K562 (cell line): ENCODE data around the gene SRL. TPM values are rescaled to one million over a fixed set of nuclear protein-coding genes. Genes with fewer than 3 reads are reported as not detected.

Experiments
- ASH1L ChIP-seq: fragments of 450-650 bp; IDR thresholded peaks from 2 replicates; pipeline ENCODE4 v1.6.1; 2018; ENCODE audit warnings: borderline replicate concordance, mild to moderate bottlenecking, low read depth; ENCODE audit not compliant: partially characterized antibody
- BRD9 ChIP-seq: fragments of 450-650 bp; IDR thresholded peaks from 2 replicates; pipeline ENCODE4 v1.6.1; 2018; ENCODE audit warnings: low read depth; ENCODE audit not compliant: partially characterized antibody
- CHCHD3 ChIP-seq: fragments of 250-450 bp; sonication (Bioruptor Pico); IDR thresholded peaks from 2 replicates; pipeline ENCODE4 v2.1.2; 2022; ENCODE audit warnings: mild to moderate bottlenecking
- DPF2 ChIP-seq: fragments of 450-650 bp; IDR thresholded peaks from 2 replicates; pipeline ENCODE4 v1.6.1; 2016
- E2F6 ChIP-seq, 2 experiments: IDR thresholded peaks; 2 replicates each; pipeline ENCODE4 v1.6.1; 2011; ENCODE audit warnings: borderline replicate concordance in 1 of 2, control low read depth in 1 of 2, low read depth in 1 of 2, low read length in 1 of 2, mild to moderate bottlenecking in 1 of 2, mixed read lengths in 1 of 2, moderate library complexity in 1 of 2; ENCODE audit not compliant: insufficient read depth in 1 of 2, insufficient read length in 1 of 2, poor library complexity in 1 of 2, severe bottlenecking in 1 of 2; ENCODE audit errors: extremely low read depth in 1 of 2
- FOXJ2 ChIP-seq: fragments of 200-800 bp; sonication (Bioruptor generic); IDR thresholded peaks from 2 replicates; pipeline ENCODE4 v1.6.1; 2016; ENCODE audit warnings: missing genetic modification characterization, missing compliant biosample characterization
- HBP1 ChIP-seq: fragments of 450-650 bp; formaldehyde crosslinking; IDR thresholded peaks from 2 replicates; pipeline ENCODE4 v1.4.0; 2022; ENCODE audit warnings: missing genetic modification characterization
- HNRNPLL ChIP-seq: fragments of 200-400 bp; formaldehyde crosslinking; IDR thresholded peaks from 2 replicates; pipeline ENCODE4 v1.6.1; 2017; ENCODE audit warnings: low read length, low read depth, mild to moderate bottlenecking; ENCODE audit not compliant: poor library complexity, severe bottlenecking
- KDM5B ChIP-seq: fragments of 200-600 bp; sonication (generic); IDR thresholded peaks from 2 replicates; pipeline ENCODE4 v1.6.1; 2012; ENCODE audit warnings: low read depth, mild to moderate bottlenecking, moderate library complexity, low read length, control low read depth, inconsistent platforms; ENCODE audit not compliant: insufficient replicate concordance
- NFATC3 ChIP-seq: fragments of 450-650 bp; IDR thresholded peaks from 2 replicates; pipeline ENCODE4 v1.6.1; 2017; ENCODE audit warnings: mild to moderate bottlenecking
- SIX5 ChIP-seq, 2 experiments: IDR thresholded peaks; 2 replicates each; pipeline ENCODE4 v1.6.1; 2011; ENCODE audit warnings: low read length in 2 of 2, borderline replicate concordance in 1 of 2, low read depth in 1 of 2, mild to moderate bottlenecking in 1 of 2, moderate library complexity in 1 of 2; ENCODE audit not compliant: insufficient read depth in 1 of 2
- SRSF3 ChIP-seq: fragments of 200-400 bp; formaldehyde crosslinking; IDR thresholded peaks from 2 replicates; pipeline ENCODE4 v1.6.1; 2016; ENCODE audit warnings: mild to moderate bottlenecking, low read length, moderate library complexity; ENCODE audit not compliant: insufficient read depth
- TCFL5 ChIP-seq: fragments of 250-450 bp; sonication (Bioruptor Pico); conservative IDR thresholded peaks from 2 replicates; pipeline ENCODE4 v1.6.1; 2021; ENCODE audit warnings: mild to moderate bottlenecking, moderate library complexity, matching md5 sums
- ZNF184 ChIP-seq: sonication (generic); formaldehyde crosslinking; IDR thresholded peaks from 2 replicates; pipeline ENCODE4 v1.5.0; 2020; ENCODE audit warnings: missing genetic modification reagents
- polyA plus RNA-seq, 8 experiments: library from polyadenylated mRNA; depleted of rRNA in 4 of 8; stranded (reverse) in 5 of 8; unstranded in 3 of 8; fragments of >200 nt; fragmentation: Nextera tagmentation in 2 of 8; fragmentation: Illumina TruSeq in 1 of 8; extraction: Ambion mirVana in 2 of 8; extraction: Trizol in 1 of 8; gene quantifications; 2 replicates each; pipeline versions ENCODE4 v1.2.1 to v1.2.3, GENCODE V29; 2011 to 2014; ENCODE audit warnings: inconsistent platforms in 1 of 8, missing spikeins in 1 of 8
- total RNA-seq, 7 experiments: library from RNA; depleted of rRNA in 6 of 7; stranded (reverse); fragments of >200 nt in 6 of 7; fragmentation: Illumina TruSeq in 2 of 7; extraction: Trizol in 2 of 7; gene quantifications; 2 replicates each; pipeline versions ENCODE4 v1.2.1 to v1.2.3, GENCODE V29; 2011 to 2021; ENCODE audit warnings: low replicate concordance in 1 of 7
- TF ChIP-seq, protein P1 (sequence below): fragments of 450-650 bp; IDR thresholded peaks from 2 replicates; pipeline ENCODE4 v1.6.1; 2016; ENCODE audit warnings: low read depth

The SRL gene
- total and polyA plus RNA-seq, 9 of the 15 experiments (the other 6 are each of a cell fraction or from before 2014, with no cell fraction given): 0.01 TPM; not detected in 8

- TF ChIP-seq HNRNPLL: no peak
- no peak for TF ChIP-seq ZNF184
- TF ChIP-seq, protein P1, sequence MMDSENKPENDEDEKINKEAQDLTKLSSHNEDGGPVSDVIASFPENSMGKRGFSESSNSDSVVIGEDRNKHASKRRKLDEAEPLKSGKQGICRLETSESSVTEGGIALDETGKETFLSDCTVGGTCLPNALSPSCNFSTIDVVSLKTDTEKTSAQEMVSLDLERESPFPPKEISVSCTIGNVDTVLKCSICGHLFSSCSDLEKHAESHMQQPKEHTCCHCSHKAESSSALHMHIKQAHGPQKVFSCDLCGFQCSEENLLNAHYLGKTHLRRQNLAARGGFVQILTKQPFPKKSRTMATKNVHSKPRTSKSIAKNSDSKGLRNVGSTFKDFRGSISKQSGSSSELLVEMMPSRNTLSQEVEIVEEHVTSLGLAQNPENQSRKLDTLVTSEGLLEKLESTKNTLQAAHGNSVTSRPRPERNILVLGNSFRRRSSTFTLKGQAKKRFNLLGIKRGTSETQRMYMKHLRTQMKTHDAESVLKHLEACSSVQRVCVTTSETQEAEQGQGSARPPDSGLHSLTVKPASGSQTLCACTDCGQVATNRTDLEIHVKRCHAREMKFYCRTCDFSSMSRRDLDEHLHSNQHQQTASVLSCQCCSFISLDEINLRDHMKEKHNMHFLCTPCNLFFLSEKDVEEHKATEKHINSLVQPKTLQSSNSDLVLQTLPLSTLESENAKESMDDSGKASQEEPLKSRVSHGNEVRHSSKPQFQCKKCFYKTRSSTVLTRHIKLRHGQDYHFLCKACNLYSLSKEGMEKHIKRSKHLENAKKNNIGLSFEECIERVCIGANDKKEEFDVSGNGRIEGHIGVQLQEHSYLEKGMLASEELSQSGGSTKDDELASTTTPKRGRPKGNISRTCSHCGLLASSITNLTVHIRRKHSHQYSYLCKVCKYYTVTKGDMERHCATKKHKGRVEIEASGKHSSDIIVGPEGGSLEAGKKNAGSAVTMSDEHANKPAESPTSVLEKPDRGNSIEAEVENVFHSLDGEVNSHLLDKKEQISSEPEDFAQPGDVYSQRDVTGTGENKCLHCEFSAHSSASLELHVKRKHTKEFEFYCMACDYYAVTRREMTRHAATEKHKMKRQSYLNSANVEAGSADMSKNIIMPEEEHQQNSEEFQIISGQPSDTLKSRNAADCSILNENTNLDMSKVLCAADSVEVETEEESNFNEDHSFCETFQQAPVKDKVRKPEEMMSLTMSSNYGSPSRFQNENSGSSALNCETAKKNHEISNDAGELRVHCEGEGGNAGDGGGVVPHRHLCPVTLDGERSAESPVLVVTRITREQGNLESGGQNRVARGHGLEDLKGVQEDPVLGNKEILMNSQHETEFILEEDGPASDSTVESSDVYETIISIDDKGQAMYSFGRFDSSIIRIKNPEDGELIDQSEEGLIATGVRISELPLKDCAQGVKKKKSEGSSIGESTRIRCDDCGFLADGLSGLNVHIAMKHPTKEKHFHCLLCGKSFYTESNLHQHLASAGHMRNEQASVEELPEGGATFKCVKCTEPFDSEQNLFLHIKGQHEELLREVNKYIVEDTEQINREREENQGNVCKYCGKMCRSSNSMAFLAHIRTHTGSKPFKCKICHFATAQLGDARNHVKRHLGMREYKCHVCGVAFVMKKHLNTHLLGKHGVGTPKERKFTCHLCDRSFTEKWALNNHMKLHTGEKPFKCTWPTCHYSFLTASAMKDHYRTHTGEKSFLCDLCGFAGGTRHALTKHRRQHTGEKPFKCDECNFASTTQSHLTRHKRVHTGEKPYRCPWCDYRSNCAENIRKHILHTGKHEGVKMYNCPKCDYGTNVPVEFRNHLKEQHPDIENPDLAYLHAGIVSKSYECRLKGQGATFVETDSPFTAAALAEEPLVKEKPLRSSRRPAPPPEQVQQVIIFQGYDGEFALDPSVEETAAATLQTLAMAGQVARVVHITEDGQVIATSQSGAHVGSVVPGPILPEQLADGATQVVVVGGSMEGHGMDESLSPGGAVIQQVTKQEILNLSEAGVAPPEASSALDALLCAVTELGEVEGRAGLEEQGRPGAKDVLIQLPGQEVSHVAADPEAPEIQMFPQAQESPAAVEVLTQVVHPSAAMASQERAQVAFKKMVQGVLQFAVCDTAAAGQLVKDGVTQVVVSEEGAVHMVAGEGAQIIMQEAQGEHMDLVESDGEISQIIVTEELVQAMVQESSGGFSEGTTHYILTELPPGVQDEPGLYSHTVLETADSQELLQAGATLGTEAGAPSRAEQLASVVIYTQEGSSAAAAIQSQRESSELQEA: no peak
- no peak for TF ChIP-seq CHCHD3 (CRISPR knock-in tag)
- TF ChIP-seq E2F6 (IDR thresholded peaks at IDR 0.05; ENCODE audit: borderline replicate concordance in 1 of 2, extremely low read depth in 1 of 2, insufficient read depth in 1 of 2, insufficient read length in 1 of 2, low read depth in 1 of 2, low read length in 1 of 2, poor library complexity in 1 of 2, severe bottlenecking in 1 of 2): peak; percentile 96 to 98
- peak; percentile 57 for TF ChIP-seq BRD9
- peak; percentile 81; the same call in 1 of the 2 replicates for TF ChIP-seq SRSF3
- TF ChIP-seq FOXJ2 (tag): peak; percentile 7; the same call in 1 of the 2 replicates
- peak; percentile 73 for TF ChIP-seq KDM5B
- TF ChIP-seq ASH1L: no peak
- TF ChIP-seq NFATC3: no peak
- peak; percentile 87 to 94 for TF ChIP-seq SIX5 (IDR thresholded peaks at IDR 0.05; ENCODE audit: borderline replicate concordance in 1 of 2, insufficient read depth in 1 of 2, low read depth in 1 of 2, low read length in 2 of 2)
- TF ChIP-seq DPF2: peak; percentile 37; the same call in 1 of the 2 replicates
- no peak for TF ChIP-seq HBP1 (CRISPR knock-in tag)
- no peak for TF ChIP-seq TCFL5 (CRISPR knock-in tag)
These were observed 29.6 kb upstream of the SRL start (continued) for GRCh38 chr16:4271176-4272113.
